HUES48 (cell line): ENCODE results near the gene WDR59.
"Not testable (repeated sequence)": the region's sequence is repeated elsewhere in the genome, so short reads cannot be mapped to it uniquely, and the experiment has no call there.

Experiments
- H3K27ac ChIP-seq: one replicate; pipeline ENCODE4 v1.7.0; 2013; ENCODE audit warnings: low read depth, low read length, inconsistent platforms
- H3K27me3 ChIP-seq: 2 replicates; pipeline ENCODE4 v1.6.1; 2013; ENCODE audit warnings: mild to moderate bottlenecking, low read length; ENCODE audit not compliant: control insufficient read depth, insufficient read depth
- H3K36me3 ChIP-seq: 2 replicates; pipeline ENCODE4 v1.6.1; 2013; ENCODE audit warnings: low read length; ENCODE audit not compliant: control insufficient read depth, insufficient read depth
- H3K4me1 ChIP-seq: 2 replicates; pipeline ENCODE4 v1.6.1; 2013; ENCODE audit warnings: mild to moderate bottlenecking, low read length; ENCODE audit not compliant: control insufficient read depth, insufficient read depth
- H3K4me3 ChIP-seq: 2 replicates; pipeline ENCODE4 v1.5.1; 2013; ENCODE audit warnings: mild to moderate bottlenecking, low read depth, low read length
- H3K9ac ChIP-seq: 2 replicates; pipeline ENCODE4 v1.6.1; 2013; ENCODE audit warnings: mild to moderate bottlenecking, low read depth, low read length, moderate library complexity
- H3K9me3 ChIP-seq: 2 replicates; pipeline ENCODE4 v1.6.1; 2013; ENCODE audit warnings: low read length; ENCODE audit not compliant: control insufficient read depth, insufficient read depth

Gene WDR59, protein sequence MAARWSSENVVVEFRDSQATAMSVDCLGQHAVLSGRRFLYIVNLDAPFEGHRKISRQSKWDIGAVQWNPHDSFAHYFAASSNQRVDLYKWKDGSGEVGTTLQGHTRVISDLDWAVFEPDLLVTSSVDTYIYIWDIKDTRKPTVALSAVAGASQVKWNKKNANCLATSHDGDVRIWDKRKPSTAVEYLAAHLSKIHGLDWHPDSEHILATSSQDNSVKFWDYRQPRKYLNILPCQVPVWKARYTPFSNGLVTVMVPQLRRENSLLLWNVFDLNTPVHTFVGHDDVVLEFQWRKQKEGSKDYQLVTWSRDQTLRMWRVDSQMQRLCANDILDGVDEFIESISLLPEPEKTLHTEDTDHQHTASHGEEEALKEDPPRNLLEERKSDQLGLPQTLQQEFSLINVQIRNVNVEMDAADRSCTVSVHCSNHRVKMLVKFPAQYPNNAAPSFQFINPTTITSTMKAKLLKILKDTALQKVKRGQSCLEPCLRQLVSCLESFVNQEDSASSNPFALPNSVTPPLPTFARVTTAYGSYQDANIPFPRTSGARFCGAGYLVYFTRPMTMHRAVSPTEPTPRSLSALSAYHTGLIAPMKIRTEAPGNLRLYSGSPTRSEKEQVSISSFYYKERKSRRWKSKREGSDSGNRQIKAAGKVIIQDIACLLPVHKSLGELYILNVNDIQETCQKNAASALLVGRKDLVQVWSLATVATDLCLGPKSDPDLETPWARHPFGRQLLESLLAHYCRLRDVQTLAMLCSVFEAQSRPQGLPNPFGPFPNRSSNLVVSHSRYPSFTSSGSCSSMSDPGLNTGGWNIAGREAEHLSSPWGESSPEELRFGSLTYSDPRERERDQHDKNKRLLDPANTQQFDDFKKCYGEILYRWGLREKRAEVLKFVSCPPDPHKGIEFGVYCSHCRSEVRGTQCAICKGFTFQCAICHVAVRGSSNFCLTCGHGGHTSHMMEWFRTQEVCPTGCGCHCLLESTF

GRCh38 chr16:74984529-74985296 is at the start of gene WDR59:
Gene WDR59, minus strand, starts transcription at chr16:74985123. Its CDS starts 106 bp downstream, at chr16:74985017.
- Histone ChIP-seq H3K27me3 (no peaks in the 10 kb centered on the region), H3K9ac (peak within 1 kb of the TSS; percentile 85), H3K4me3 (peak within 1 kb of the TSS; percentile 98), H3K36me3 (no peaks in the 10 kb centered on the region), H3K4me1 (no peaks in the 10 kb centered on the region), H3K9me3 (no peaks in the 10 kb centered on the region), H3K27ac (peak within 1 kb of the TSS; percentile 86)

GRCh38 chr16:75032655-75033054 is 47.7 kb upstream of the WDR59 start:
- H3K27ac ChIP-seq, result no peak overlapping the region
- H3K4me3 ChIP-seq, result no peak overlapping the region
- H3K36me3 ChIP-seq, result no peaks in the 10 kb centered on the region
- no peaks in the 10 kb centered on the region for H3K4me1 ChIP-seq
- H3K27me3 ChIP-seq, result no peaks in the 10 kb centered on the region
- H3K9ac ChIP-seq, result no peak overlapping the region
- no peaks in the 10 kb centered on the region for H3K9me3 ChIP-seq

GRCh38 chr16:75029854-75030253 is 44.9 kb upstream of the WDR59 start:
- Histone ChIP-seq H3K9me3 (no peaks in the 10 kb centered on the region), H3K4me3 (no peak overlapping the region), H3K27ac (no peak overlapping the region), H3K36me3 (no peaks in the 10 kb centered on the region), H3K27me3 (no peaks in the 10 kb centered on the region), H3K9ac (no peak overlapping the region), H3K4me1 (no peaks in the 10 kb centered on the region)

- Histone ChIP-seq H3K9ac (no peak overlapping the region), H3K36me3 (no peaks in the 10 kb centered on the region), H3K9me3 (no peaks in the 10 kb centered on the region), H3K4me1 (peaks cover 4% of the 10 kb centered on the region; the same call in 1 of the 2 replicates), H3K27me3 (no peaks in the 10 kb centered on the region), H3K27ac (no peak overlapping the region), H3K4me3 (no peak overlapping the region)
These were observed 43.7 kb upstream of the WDR59 start for GRCh38 chr16:75028544-75029135.

DNA sequence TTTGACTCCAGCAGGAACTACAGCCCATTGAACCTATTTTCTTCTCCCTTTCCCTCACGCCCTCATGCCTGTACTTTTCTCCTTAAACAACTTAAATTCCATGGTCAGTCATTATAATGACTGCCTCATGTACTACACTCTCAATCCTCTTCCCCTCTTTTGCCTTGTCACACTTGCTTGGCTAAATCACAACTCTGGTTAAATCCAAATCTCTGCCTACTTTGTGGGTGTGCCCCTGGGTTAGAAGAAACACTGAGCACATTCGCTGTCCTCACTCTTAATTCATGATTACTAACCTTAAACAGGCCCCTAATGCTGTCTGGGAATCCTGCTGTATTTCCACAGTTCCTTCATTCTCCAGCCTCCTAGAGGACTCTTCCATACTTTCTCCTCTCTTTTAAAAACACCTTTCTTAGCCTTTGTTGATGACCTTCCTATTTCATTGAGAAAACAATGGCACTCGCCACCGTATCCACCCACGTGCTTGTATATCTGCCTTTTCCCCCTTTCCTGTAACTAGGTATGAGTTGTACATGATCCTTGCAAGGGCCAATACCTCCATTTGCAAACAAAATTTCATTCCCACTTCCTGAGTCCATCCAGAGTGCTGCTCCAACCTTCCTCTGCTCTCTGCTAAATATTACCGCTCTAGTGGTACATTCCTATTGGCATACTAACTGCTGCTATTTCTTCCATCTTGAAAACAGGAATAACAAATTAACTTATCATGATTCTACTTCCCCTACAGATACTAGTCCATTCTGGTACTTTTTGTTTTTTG is 42.8 kb upstream of the WDR59 start:
- Histone ChIP-seq H3K9me3 (no peaks in the 10 kb centered on the region), H3K4me3 (no peak overlapping the region), H3K9ac (no peak overlapping the region), H3K36me3 (no peaks in the 10 kb centered on the region), H3K4me1 (peaks cover 4% of the 10 kb centered on the region; the same call in 1 of the 2 replicates), H3K27me3 (no peaks in the 10 kb centered on the region), H3K27ac (no peak overlapping the region)

- no peaks in the 10 kb centered on the region for H3K9me3 ChIP-seq
- no peaks in the 10 kb centered on the region for H3K27me3 ChIP-seq
- H3K4me3 ChIP-seq, result no peak overlapping the region
- H3K4me1 ChIP-seq, result peaks cover 4% of the 10 kb centered on the region; the same call in 1 of the 2 replicates
- H3K27ac ChIP-seq, result no peak overlapping the region
- H3K36me3 ChIP-seq, result no peaks in the 10 kb centered on the region
- no peak overlapping the region for H3K9ac ChIP-seq
These were observed 42.0 kb upstream of the WDR59 start for GRCh38 chr16:75026892-75027391.

DNA sequence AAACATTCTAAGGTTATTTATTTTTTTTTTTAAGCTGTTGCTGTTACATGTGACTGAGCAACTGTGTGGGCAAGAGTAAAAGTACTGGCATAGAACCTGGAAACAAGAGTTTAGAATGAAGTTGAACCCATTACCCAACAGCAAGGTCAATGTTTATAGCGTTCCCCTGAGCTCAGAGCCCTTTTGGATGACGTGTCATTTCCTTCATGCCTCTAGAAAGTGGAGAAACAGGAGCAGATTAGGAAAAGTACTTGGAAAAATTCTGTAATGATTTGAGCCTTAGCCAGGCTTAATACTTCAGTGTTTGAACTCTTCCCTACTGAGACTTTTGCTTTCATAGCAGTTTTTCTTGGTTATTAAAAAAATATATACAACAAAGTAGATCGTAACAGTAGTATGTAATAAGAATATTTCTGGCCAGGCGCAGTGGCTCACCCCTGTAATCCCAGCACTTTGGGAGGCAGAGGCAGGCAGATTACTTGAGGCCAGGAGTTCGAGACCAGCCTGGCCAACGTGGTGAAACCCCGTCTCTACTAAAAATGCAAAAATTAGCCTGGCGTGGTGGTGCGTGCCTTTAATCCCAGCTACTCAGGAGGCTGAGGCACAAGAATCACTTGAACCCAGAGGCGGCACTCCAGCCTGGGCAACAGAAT is 41.4 kb upstream of the WDR59 start:
- not testable (repeated sequence) for H3K27me3 ChIP-seq, H3K4me3 ChIP-seq, H3K9me3 ChIP-seq, H3K9ac ChIP-seq, H3K27ac ChIP-seq, H3K36me3 ChIP-seq, H3K4me1 ChIP-seq

DNA sequence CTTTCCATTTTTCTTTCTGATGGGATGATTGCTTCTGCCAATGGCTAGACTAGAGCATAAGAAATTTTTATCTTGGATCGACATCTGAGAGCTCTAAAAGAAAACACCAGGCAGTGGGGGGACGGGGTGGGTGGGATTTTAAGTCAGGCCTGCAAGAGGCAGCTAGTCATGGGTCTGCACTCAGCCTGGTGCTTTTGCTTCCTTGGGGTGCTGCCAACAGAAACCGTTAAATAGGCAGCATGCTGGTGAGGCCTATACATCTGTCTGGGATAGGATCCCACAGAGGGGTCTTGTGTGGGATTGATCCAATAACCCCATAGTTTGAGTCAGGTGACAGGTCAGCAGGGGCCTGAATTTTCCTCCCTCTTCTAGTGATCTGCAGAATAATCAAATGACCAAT is 40.8 kb upstream of the WDR59 start:
- Histone ChIP-seq H3K4me3 (no peak overlapping the region), H3K4me1 (peaks cover 4% of the 10 kb centered on the region; the same call in 1 of the 2 replicates), H3K27ac (no peak overlapping the region), H3K9ac (no peak overlapping the region), H3K36me3 (no peaks in the 10 kb centered on the region), H3K27me3 (no peaks in the 10 kb centered on the region), H3K9me3 (peaks cover 7% of the 10 kb centered on the region; the same call in 1 of the 2 replicates)

GRCh38 chr16:75024594-75024993 is 39.7 kb upstream of the WDR59 start:
- Histone ChIP-seq H3K27me3 (no peaks in the 10 kb centered on the region), H3K27ac (no peak overlapping the region), H3K36me3 (no peaks in the 10 kb centered on the region), H3K4me3 (no peak overlapping the region), H3K9ac (no peak overlapping the region), H3K9me3 (peaks cover 9% of the 10 kb centered on the region; the same call in 1 of the 2 replicates), H3K4me1 (peaks cover 4% of the 10 kb centered on the region; the same call in 1 of the 2 replicates)
